ENCODE data around the gene RAVER1.
"Not testable (repeated sequence)": the region's sequence is repeated elsewhere in the genome, so short reads cannot be mapped to it uniquely, and the experiment has no call there.

The RAVER1 gene

DNA sequence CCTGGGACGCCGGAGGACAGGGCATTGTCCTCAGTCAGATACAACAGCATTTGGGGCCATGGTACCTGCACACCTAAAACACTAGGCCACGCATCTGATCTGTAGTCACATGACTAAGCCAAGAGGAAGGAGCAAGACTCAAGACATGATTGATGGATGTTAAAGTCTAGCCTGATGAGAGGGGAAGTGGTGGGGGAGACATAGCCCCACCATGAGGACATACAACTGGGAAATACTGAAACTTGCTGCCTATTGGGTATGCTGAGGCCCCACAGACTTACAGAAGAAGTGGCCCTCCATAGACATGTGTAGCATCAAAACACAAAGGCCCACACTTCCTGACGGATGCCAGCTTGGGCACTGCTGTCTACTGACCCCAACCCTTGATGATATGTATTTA is 47.9 kb downstream of the RAVER1 start:
- TF ChIP-seq, protein P1, sequence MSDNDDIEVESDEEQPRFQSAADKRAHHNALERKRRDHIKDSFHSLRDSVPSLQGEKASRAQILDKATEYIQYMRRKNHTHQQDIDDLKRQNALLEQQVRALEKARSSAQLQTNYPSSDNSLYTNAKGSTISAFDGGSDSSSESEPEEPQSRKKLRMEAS (IDR thresholded peaks at IDR 0.05; ENCODE audit: low read depth, low read length): no peak
- TF ChIP-seq MYC (IDR thresholded peaks at IDR 0.05; ENCODE audit: low read depth, low read length): no peak
- peak; percentile 19 for TF ChIP-seq CTCF (IDR thresholded peaks at IDR 0.05; ENCODE audit: low read depth, low read length)
- TF ChIP-seq POLR2A (IDR thresholded peaks at IDR 0.05; ENCODE audit: extremely low read depth, insufficient read length): no peak
- peak; percentile 71 for DNase-seq (ENCODE audit: low read depth)
- H3K4me3 ChIP-seq (ENCODE audit: low read depth, low read length): no peak overlapping the region

GRCh38 chr19:10284960-10285278 is 48.4 kb downstream of the RAVER1 start:
- TF ChIP-seq POLR2A (IDR thresholded peaks at IDR 0.05; ENCODE audit: extremely low read depth, insufficient read length) (no peak), MYC (IDR thresholded peaks at IDR 0.05; ENCODE audit: low read depth, low read length) (no peak), CTCF (IDR thresholded peaks at IDR 0.05; ENCODE audit: low read depth, low read length) (no peak)
- TF ChIP-seq, protein P1 (IDR thresholded peaks at IDR 0.05; ENCODE audit: low read depth, low read length): no peak
- DNase-seq (ENCODE audit: low read depth): no peak
- no peak overlapping the region for H3K4me3 ChIP-seq (ENCODE audit: low read depth, low read length)

DNA sequence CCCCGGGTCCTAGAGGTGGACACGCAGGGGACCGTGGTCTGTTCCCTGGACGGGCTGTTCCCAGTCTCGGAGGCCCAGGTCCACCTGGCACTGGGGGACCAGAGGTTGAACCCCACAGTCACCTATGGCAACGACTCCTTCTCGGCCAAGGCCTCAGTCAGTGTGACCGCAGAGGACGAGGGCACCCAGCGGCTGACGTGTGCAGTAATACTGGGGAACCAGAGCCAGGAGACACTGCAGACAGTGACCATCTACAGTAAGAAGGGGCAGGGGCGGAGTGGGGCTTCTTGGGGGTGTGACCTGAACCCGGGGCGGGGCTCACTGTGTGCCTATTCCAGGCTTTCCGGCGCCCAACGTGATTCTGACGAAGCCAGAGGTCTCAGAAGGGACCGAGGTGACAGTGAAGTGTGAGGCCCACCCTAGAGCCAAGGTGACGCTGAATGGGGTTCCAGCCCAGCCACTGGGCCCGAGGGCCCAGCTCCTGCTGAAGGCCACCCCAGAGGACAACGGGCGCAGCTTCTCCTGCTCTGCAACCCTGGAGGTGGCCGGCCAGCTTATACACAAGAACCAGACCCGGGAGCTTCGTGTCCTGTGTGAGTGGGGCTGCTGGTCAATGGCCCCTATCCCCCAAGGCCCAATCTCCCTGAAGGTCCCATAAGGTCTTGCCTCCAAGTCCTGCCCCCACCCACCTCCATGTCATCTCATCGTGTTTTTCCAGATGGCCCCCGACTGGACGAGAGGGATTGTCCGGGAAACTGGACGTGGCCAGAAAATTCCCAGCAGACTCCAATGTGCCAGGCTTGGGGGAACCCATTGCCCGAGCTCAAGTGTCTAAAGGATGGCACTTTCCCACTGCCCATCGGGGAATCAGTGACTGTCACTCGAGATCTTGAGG is 49.0 kb downstream of the RAVER1 start:
- TF ChIP-seq CTCF (IDR thresholded peaks at IDR 0.05; ENCODE audit: low read depth, low read length) (no peak), POLR2A (IDR thresholded peaks at IDR 0.05; ENCODE audit: extremely low read depth, insufficient read length) (no peak), MYC (IDR thresholded peaks at IDR 0.05; ENCODE audit: low read depth, low read length) (no peak)
- TF ChIP-seq, protein P1 (IDR thresholded peaks at IDR 0.05; ENCODE audit: low read depth, low read length): no peak
- peak; percentile 40 for DNase-seq (ENCODE audit: low read depth)
- H3K4me3 ChIP-seq (ENCODE audit: low read depth, low read length): no peak overlapping the region

DNA sequence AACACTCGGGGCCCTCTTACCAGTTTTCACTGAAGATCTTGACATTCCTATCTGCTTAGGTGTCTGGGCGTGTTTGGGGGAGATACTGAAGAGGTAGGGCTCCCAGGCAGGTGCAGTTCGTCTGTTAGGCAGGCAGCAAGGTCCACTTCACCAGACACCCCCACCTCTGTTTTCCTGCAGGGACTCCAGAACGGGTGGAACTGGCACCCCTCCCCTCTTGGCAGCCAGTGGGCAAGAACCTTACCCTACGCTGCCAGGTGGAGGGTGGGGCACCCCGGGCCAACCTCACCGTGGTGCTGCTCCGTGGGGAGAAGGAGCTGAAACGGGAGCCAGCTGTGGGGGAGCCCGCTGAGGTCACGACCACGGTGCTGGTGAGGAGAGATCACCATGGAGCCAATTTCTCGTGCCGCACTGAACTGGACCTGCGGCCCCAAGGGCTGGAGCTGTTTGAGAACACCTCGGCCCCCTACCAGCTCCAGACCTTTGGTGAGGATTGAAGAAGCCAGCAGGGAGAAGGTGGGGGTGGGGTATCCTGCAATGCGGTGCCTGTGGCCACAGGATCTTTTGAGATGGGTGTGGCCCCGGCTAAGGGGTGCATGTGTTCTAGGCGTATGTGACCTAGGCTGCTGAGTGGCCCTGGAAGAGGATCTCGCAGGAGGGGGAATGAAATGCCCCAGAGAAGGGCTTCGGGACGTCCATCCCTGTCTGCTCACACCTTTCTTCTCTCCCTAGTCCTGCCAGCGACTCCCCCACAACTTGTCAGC is 49.8 kb downstream of the RAVER1 start:
- TF ChIP-seq CTCF (IDR thresholded peaks at IDR 0.05; ENCODE audit: low read depth, low read length) (no peak), MYC (IDR thresholded peaks at IDR 0.05; ENCODE audit: low read depth, low read length) (no peak), POLR2A (IDR thresholded peaks at IDR 0.05; ENCODE audit: extremely low read depth, insufficient read length) (no peak)
- TF ChIP-seq, protein P1 (IDR thresholded peaks at IDR 0.05; ENCODE audit: low read depth, low read length): no peak
- no peak overlapping the region for H3K4me3 ChIP-seq (ENCODE audit: low read depth, low read length)
- no peak for DNase-seq (ENCODE audit: low read depth)

DNA sequence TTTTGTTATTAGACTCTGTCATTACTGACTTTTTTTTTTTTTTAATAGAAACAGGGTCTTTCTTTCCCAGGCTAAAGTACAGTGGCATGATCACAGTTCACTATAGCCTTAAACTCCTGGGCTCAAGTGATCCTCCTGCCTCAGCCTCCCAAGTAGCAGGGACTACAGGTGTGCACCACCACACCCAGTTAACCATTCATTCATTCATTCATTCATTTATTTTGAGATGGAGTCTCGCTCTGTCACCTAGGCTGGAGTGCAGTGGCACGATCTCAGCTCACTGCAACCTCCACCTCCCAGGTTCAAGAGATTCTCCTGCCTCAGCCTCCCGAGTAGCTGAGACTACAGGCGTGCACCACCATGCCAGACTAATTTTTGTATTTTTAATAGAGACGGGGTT is 51.3 kb downstream of the RAVER1 start:
- not testable (repeated sequence) for H3K4me3 ChIP-seq (ENCODE audit: low read depth, low read length); DNase-seq (ENCODE audit: low read depth)

DNA sequence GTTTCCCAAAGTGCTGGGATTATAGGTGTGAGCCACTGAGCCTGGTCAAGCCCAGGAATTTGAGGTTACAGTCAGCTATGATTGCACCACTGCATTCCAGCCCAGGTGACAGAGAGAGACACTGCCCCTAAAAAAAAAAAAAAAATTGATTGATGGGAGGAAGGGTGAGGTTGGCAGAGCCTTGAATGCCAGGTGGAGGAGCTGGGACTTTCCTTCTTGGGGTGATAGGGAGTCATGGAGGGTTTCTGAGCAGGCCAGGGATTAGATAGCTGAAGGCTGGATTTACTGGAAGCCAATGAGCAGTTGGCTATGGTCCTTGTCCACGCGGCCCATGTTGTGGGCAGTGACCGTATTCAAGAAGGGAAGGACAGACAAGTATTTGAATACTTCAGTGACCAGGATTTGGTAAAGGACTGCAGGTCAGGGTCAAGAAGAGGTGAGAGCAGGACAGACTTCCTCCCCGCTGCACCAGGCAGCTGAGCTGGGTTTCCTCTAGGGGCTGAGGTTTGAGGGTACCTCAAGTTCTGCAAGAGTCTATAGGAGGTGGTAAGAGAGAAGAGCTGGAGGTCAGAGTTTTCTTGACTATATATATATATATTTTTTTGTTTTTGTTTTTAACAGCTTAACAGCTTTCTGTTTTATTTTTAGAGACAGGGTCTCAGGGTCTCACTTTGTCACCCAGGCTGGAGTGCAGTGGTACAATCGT is 53.4 kb downstream of the RAVER1 start:
- no peak overlapping the region for H3K4me3 ChIP-seq (ENCODE audit: low read depth, low read length)
- TF ChIP-seq CTCF (IDR thresholded peaks at IDR 0.05; ENCODE audit: low read depth, low read length): peak; percentile 16
- TF ChIP-seq, protein P1 (IDR thresholded peaks at IDR 0.05; ENCODE audit: low read depth, low read length): no peak
- no peak for TF ChIP-seq POLR2A (IDR thresholded peaks at IDR 0.05; ENCODE audit: extremely low read depth, insufficient read length)
- TF ChIP-seq MYC (IDR thresholded peaks at IDR 0.05; ENCODE audit: low read depth, low read length): no peak
- peak; percentile 87 for DNase-seq (ENCODE audit: low read depth)

All from NB4 (cell line).